Measurements from ENCODE around the gene SH3BGRL2. TPM values are rescaled to one million over a fixed set of nuclear protein-coding genes. Genes with fewer than 3 reads are reported as not detected.

SH3BGRL2 gene
- total RNA-seq, 1 experiment from 2014 or later, result 11.8 TPM

DNA sequence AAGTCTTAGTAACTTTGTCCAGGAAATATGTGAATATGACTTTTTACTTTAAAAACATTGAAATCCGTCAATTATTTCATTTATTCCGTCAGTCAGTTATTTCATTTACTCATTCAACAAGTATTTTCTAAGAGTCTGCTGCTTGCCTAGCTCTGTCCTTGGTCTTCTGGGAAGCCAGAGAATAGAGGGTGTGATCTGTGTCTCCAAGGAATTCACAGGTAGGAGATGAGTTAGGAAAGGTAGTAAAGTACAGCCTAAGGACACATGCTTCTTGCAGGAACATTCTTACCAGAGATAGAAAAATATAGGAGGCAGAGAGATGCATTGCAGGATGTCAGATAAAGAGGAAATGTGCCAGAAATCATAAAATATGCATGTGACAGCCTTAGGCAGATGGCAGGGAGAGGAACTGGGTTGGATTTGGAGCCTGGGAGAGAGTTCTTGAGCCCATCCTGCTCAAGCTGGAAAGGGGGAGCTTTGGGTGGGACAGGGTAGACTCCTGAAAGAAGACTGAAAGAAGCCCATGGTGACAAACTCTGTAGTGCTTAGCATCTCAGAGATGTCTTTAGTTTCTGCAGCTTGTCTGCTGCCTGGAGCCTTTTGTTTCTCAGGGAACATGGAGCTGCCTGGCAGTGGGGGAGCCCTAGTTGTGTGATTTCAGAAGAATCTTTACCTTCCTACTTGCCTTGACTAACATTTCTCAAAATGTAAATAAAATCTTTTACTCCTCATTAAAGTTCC is 3.5 kb downstream of the SH3BGRL2 start:
- no peak overlapping the region for H3K4ac ChIP-seq (ENCODE audit: low read depth, low read length)
- no peaks in the 10 kb centered on the region for H4K20me1 ChIP-seq (ENCODE audit: control insufficient read depth, insufficient read depth, insufficient read length)
- H3K79me1 ChIP-seq (ENCODE audit: insufficient read depth, low read depth, low read length, poor library complexity, severe bottlenecking), result no peaks in the 10 kb centered on the region
- TF ChIP-seq, protein P1, sequence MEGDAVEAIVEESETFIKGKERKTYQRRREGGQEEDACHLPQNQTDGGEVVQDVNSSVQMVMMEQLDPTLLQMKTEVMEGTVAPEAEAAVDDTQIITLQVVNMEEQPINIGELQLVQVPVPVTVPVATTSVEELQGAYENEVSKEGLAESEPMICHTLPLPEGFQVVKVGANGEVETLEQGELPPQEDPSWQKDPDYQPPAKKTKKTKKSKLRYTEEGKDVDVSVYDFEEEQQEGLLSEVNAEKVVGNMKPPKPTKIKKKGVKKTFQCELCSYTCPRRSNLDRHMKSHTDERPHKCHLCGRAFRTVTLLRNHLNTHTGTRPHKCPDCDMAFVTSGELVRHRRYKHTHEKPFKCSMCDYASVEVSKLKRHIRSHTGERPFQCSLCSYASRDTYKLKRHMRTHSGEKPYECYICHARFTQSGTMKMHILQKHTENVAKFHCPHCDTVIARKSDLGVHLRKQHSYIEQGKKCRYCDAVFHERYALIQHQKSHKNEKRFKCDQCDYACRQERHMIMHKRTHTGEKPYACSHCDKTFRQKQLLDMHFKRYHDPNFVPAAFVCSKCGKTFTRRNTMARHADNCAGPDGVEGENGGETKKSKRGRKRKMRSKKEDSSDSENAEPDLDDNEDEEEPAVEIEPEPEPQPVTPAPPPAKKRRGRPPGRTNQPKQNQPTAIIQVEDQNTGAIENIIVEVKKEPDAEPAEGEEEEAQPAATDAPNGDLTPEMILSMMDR (conservative IDR thresholded peaks at IDR 0.05), result no peak
- no peak overlapping the region for H2BK5ac ChIP-seq (ENCODE audit: insufficient read length, low read length)
- no peaks in the 10 kb centered on the region; the same call in 1 of the 2 replicates for H3K27me3 ChIP-seq (ENCODE audit: insufficient read depth, low read length)
- H4K8ac ChIP-seq (replicated peaks; ENCODE audit: insufficient read length, low read depth, low read length), result no peak overlapping the region
- H3K9ac ChIP-seq (ENCODE audit: extremely low read depth, insufficient read length, low read length), result no peak overlapping the region
- peaks cover 2% of the 10 kb centered on the region; the same call in 1 of the 2 replicates for H3K4me1 ChIP-seq (ENCODE audit: insufficient read depth, low read length)
- WGBS (ENCODE audit: extremely low coverage, insufficient read length, low lambda C conversion rate), result no CpG with 5 or more reads among the region's 2 CpGs
- H4K5ac ChIP-seq (ENCODE audit: insufficient read length, low read depth, low read length), result no peak overlapping the region
- no peak overlapping the region for H3K14ac ChIP-seq (ENCODE audit: insufficient read depth, low read length)
- Mint-ChIP-seq H3K4me1 (peaks cover 19 to 29% of the 10 kb centered on the region in 2 experiments), H3K27me3 (ENCODE audit: low read depth) (peaks cover 9% of the 10 kb centered on the region), H3K9me3 (no peaks in the 10 kb centered on the region), H3K27ac (no peak overlapping the region; a peak in 1 of 7 replicates), H3K4me3 (no peak overlapping the region), H3K36me3 (ENCODE audit: insufficient read depth in 1 of 3, low read depth in 3 of 3) (no peaks in the 10 kb centered on the region; a peak in 1 of 7 replicates)
- H3K79me2 ChIP-seq (ENCODE audit: insufficient read depth, low read length), result no peaks in the 10 kb centered on the region
- H3K27ac ChIP-seq (ENCODE audit: insufficient read length, low read depth, low read length), result no peak overlapping the region
- no peak overlapping the region for H3K18ac ChIP-seq (ENCODE audit: insufficient read length, low read depth, low read length)
- no peak overlapping the region for H2BK20ac ChIP-seq (ENCODE audit: low read depth, low read length, poor library complexity, severe bottlenecking)
- no peak overlapping the region for H4K91ac ChIP-seq (ENCODE audit: insufficient read length, low read depth, low read length)
- peaks cover 5% of the 10 kb centered on the region for H3K23me2 ChIP-seq (ENCODE audit: insufficient read length, low read depth, low read length, poor library complexity, severe bottlenecking)
- H3K9me3 ChIP-seq (ENCODE audit: control insufficient read depth, low read depth, low read length), result no peaks in the 10 kb centered on the region
- DNase-seq, result no peak
- H3T11ph ChIP-seq (ENCODE audit: low read length), result no peak overlapping the region
- no peak overlapping the region for H2AFZ ChIP-seq (ENCODE audit: low read length)
- no peak overlapping the region for H3K23ac ChIP-seq (ENCODE audit: insufficient read length, low read depth, low read length)
- no peak overlapping the region for H2BK12ac ChIP-seq (ENCODE audit: insufficient read length, low read depth, low read length)
- H2BK120ac ChIP-seq (ENCODE audit: low read depth, low read length, poor library complexity, severe bottlenecking), result no peak overlapping the region
- no peak overlapping the region for H2AK5ac ChIP-seq (ENCODE audit: insufficient read length, low read length)
- H3K4me2 ChIP-seq (ENCODE audit: insufficient read depth, insufficient read length, low read length), result no peak overlapping the region
- H2BK15ac ChIP-seq (ENCODE audit: low read depth, low read length), result no peak overlapping the region
- H3K56ac ChIP-seq (ENCODE audit: insufficient read length, low read depth, low read length), result no peak overlapping the region

Measured in H9 (cell line).